Measurements from ENCODE around the gene MCM3AP. TPM values are rescaled to one million over a fixed set of nuclear protein-coding genes. Genes with fewer than 3 reads are reported as not detected.

MCM3AP gene
- total and polyA plus RNA-seq, 9 of the 15 experiments (the other 6 are each of a cell fraction or from before 2014, with no cell fraction given), result 6.5 to 179 (median 69.6) TPM

- peak; percentile 80 for TF ChIP-seq HMGN3 (IDR thresholded peaks at IDR 0.05; ENCODE audit: borderline replicate concordance, extremely low read depth, insufficient read length, low read depth, low read length)
- TF ChIP-seq MNT (conservative IDR thresholded peaks at IDR 0.05), result peak; percentile 30 to 83; a peak in 3 of 4 replicates
- TF ChIP-seq CBX1 (IDR thresholded peaks at IDR 0.05; ENCODE audit: low read depth), result no peak
- TF ChIP-seq ZEB2 (IDR thresholded peaks at IDR 0.05), result peak; percentile 63; the same call in 1 of the 2 replicates
- no peak for TF ChIP-seq THAP12 (CRISPR knock-in tag; IDR thresholded peaks at IDR 0.05)
- no peak for TF ChIP-seq ZNF77 (CRISPR knock-in tag; IDR thresholded peaks at IDR 0.05)
- no peak for TF ChIP-seq PHB (CRISPR knock-in tag; IDR thresholded peaks at IDR 0.05)
- peak; percentile 87 for TF ChIP-seq ZNF175 (CRISPR knock-in tag; IDR thresholded peaks at IDR 0.05; ENCODE audit: low read depth)
- no peak for TF ChIP-seq ZNF41 (CRISPR knock-in tag; conservative IDR thresholded peaks at IDR 0.05)
- TF ChIP-seq TCFL5 (CRISPR knock-in tag; conservative IDR thresholded peaks at IDR 0.05), result no peak
- TF ChIP-seq RBM39 (optimal IDR thresholded peaks at IDR 0.05; ENCODE audit: low read depth, low read length), result no peak
- TF ChIP-seq NRF1 (conservative IDR thresholded peaks at IDR 0.05 in 1 of 2, IDR thresholded peaks at IDR 0.05 in 1 of 2), result 0 out of 4 replicates have a peak, but pooled peaks of 1 of the 2 experiments have one; percentile 4
- peak; percentile 50 for TF ChIP-seq RBBP5 (IDR thresholded peaks at IDR 0.05; ENCODE audit: borderline replicate concordance, insufficient read depth, low read length, poor library complexity, severe bottlenecking)
- peak; percentile 60 for TF ChIP-seq NUFIP1 (IDR thresholded peaks at IDR 0.05; ENCODE audit: partially characterized antibody)
- TF ChIP-seq ZNF134 (CRISPR knock-in tag; conservative IDR thresholded peaks at IDR 0.05), result peak; percentile 17; the same call in 1 of the 2 replicates
- no peak for TF ChIP-seq MTF1 (CRISPR knock-in tag; IDR thresholded peaks at IDR 0.05; ENCODE audit: borderline replicate concordance)
- no peak for TF ChIP-seq YBX1 (IDR thresholded peaks at IDR 0.05)
- no peak for TF ChIP-seq E4F1 (CRISPR knock-in tag; IDR thresholded peaks at IDR 0.05; ENCODE audit: borderline replicate concordance)
- TF ChIP-seq E2F5 (CRISPR knock-in tag; IDR thresholded peaks at IDR 0.05), result no peak
Measured at GRCh38 chr21:46320331-46320801, 35.0 kb upstream of the MCM3AP start (continued).

Data from K562 (cell line).